GM23248 (cell line): ENCODE measurements around the gene GATM. TPM values are rescaled to one million over a fixed set of nuclear protein-coding genes. Genes with fewer than 3 reads are reported as not detected.

Experiments used
- DNase-seq: peaks from one replicate; pipeline ENCODE4 v3.0.0-alpha.2; 2015
- H2AFZ ChIP-seq: fragments of 200-600 bp; sonication (generic); 2 replicates; pipeline ENCODE4 v1.6.1; 2016; ENCODE audit warnings: antibody characterized with exemption
- H3F3A ChIP-seq: fragments of 200-600 bp; sonication (generic); 2 replicates; pipeline ENCODE4 v1.6.1; 2016; ENCODE audit warnings: mild to moderate bottlenecking, antibody characterized with exemption, mixed run types; ENCODE audit not compliant: insufficient read depth
- H3K27ac ChIP-seq: fragments of 200-600 bp; sonication (generic); 2 replicates; pipeline ENCODE4 v1.5.1; 2016; ENCODE audit warnings: mild to moderate bottlenecking
- H3K27me3 ChIP-seq: fragments of 200-600 bp; sonication (generic); replicated peaks from 2 replicates; pipeline ENCODE4 v1.6.1; 2016; ENCODE audit warnings: mild to moderate bottlenecking; ENCODE audit not compliant: insufficient read depth
- H3K36me3 ChIP-seq: fragments of 200-600 bp; sonication (generic); 2 replicates; pipeline ENCODE4 v1.6.1; 2016; ENCODE audit warnings: low read depth, mild to moderate bottlenecking
- H3K4me1 ChIP-seq: fragments of 200-600 bp; sonication (generic); 2 replicates; pipeline ENCODE4 v1.6.1; 2016; ENCODE audit warnings: mild to moderate bottlenecking; ENCODE audit not compliant: insufficient read depth
- H3K4me2 ChIP-seq: fragments of 200-600 bp; sonication (generic); one replicate; pipeline ENCODE4 v1.6.1; 2016; ENCODE audit warnings: mild to moderate bottlenecking; ENCODE audit not compliant: unreplicated experiment
- H3K4me3 ChIP-seq: fragments of 200-600 bp; sonication (generic); 2 replicates; pipeline ENCODE4 v1.5.1; 2016; ENCODE audit warnings: mild to moderate bottlenecking
- H3K79me2 ChIP-seq: fragments of 200-600 bp; sonication (generic); 2 replicates; pipeline ENCODE4 v1.6.1; 2016; ENCODE audit warnings: mild to moderate bottlenecking; ENCODE audit not compliant: insufficient read depth
- H3K9ac ChIP-seq: fragments of 200-600 bp; sonication (generic); 2 replicates; pipeline ENCODE4 v1.6.1; 2016; ENCODE audit warnings: mild to moderate bottlenecking
- H3K9me2 ChIP-seq: fragments of 200-600 bp; sonication (generic); 2 replicates; pipeline ENCODE4 v1.6.1; 2016; ENCODE audit warnings: mixed run types, mild to moderate bottlenecking, moderate library complexity; ENCODE audit not compliant: insufficient read depth
- H3K9me3 ChIP-seq: fragments of 200-600 bp; sonication (generic); one replicate; pipeline ENCODE4 v1.6.1; 2017; ENCODE audit warnings: low read depth
- H4K20me1 ChIP-seq: fragments of 200-600 bp; sonication (generic); 2 replicates; pipeline ENCODE4 v1.6.0; 2016; ENCODE audit not compliant: insufficient read depth
- EZH2 ChIP-seq: fragments of 200-600 bp; sonication (generic); IDR thresholded peaks from 2 replicates; pipeline ENCODE4 v1.6.1; 2018; ENCODE audit warnings: antibody characterized with exemption, mild to moderate bottlenecking; ENCODE audit not compliant: insufficient read depth, poor library complexity, severe bottlenecking
- EZH2phosphoT487 ChIP-seq: fragments of 200-600 bp; sonication (generic); IDR thresholded peaks from 2 replicates; pipeline ENCODE4 v1.6.1; 2018; ENCODE audit warnings: antibody characterized with exemption, moderate library complexity, mild to moderate bottlenecking, low read depth; ENCODE audit not compliant: insufficient read depth
- WGBS, 2 experiments: methylation state at CpG; one replicate each; pipeline ENCODE4 v1.1.6; 2015 to 2017; ENCODE audit warnings: low lambda C conversion rate in 2 of 2, low coverage in 1 of 2; ENCODE audit errors: missing lambda C conversion rate in 2 of 2; 5-methylcytosine and 5-hydroxymethylcytosine counted together
- in situ Hi-C: fragments of 300-500 bp; cut with MboI; formaldehyde crosslinking; loops from 2 replicates; pipeline ENCODE4 v1.15.0; 2020
- polyA plus RNA-seq: library from polyadenylated mRNA; unstranded; fragments of >200 nt; fragmentation: Nextera tagmentation; extraction: Ambion mirVana; gene quantifications from 2 replicates; pipeline ENCODE4 v1.2.1, GENCODE V29; 2016
- total RNA-seq: library from RNA; depleted of rRNA; stranded (reverse); fragments of >200 nt; shearing (Covaris generic); gene quantifications from 2 replicates; pipeline ENCODE4 v1.2.3, GENCODE V29; 2014

GATM gene
- total and polyA plus RNA-seq, 2 experiments from 2014 or later: not detected

GRCh38 chr15:45364271-45364670 lies 14.1 kb downstream of the GATM start:
- no peak for TF ChIP-seq EZH2phosphoT487
- TF ChIP-seq EZH2: no peak
- Histone ChIP-seq H3K9me2 (no peaks in the 10 kb centered on the region), H3F3A (no peaks in the 10 kb centered on the region), H3K4me2 (no peak overlapping the region), H3K36me3 (no peaks in the 10 kb centered on the region), H3K4me3 (no peak overlapping the region), H3K9ac (no peak overlapping the region), H2AFZ (no peak overlapping the region), H3K4me1 (no peaks in the 10 kb centered on the region), H3K9me3 (no peaks in the 10 kb centered on the region), H3K27ac (no peak overlapping the region), H3K27me3 (no peaks in the 10 kb centered on the region; the same call in 1 of the 2 replicates), H3K79me2 (no peaks in the 10 kb centered on the region), H4K20me1 (no peaks in the 10 kb centered on the region)
- in situ Hi-C loops: no loop called here
- DNase-seq: no peak
- WGBS, 2 experiments: 53 to 61% methylated on average over 1 of the region's 1 CpG

GRCh38 chr15:45363801-45364200 lies 14.5 kb downstream of the GATM start:
- 19 to 23% methylated on average over 3 of the region's 3 CpGs for WGBS, 2 experiments
- H4K20me1 ChIP-seq: no peaks in the 10 kb centered on the region
- H3K9me3 ChIP-seq: no peaks in the 10 kb centered on the region
- no peak overlapping the region for H3K4me3 ChIP-seq
- no peaks in the 10 kb centered on the region for H3K79me2 ChIP-seq
- TF ChIP-seq EZH2 (no peak), EZH2phosphoT487 (no peak)
- H3K4me1 ChIP-seq: no peaks in the 10 kb centered on the region
- H2AFZ ChIP-seq: no peak overlapping the region
- no peaks in the 10 kb centered on the region for H3K36me3 ChIP-seq
- no peaks in the 10 kb centered on the region for H3F3A ChIP-seq
- no peaks in the 10 kb centered on the region for H3K9me2 ChIP-seq
- no peak for DNase-seq
- H3K4me2 ChIP-seq: no peak overlapping the region
- H3K27me3 ChIP-seq: no peaks in the 10 kb centered on the region; the same call in 1 of the 2 replicates
- in situ Hi-C loops: no loop called here
- no peak overlapping the region for H3K9ac ChIP-seq
- no peak overlapping the region for H3K27ac ChIP-seq

DNA sequence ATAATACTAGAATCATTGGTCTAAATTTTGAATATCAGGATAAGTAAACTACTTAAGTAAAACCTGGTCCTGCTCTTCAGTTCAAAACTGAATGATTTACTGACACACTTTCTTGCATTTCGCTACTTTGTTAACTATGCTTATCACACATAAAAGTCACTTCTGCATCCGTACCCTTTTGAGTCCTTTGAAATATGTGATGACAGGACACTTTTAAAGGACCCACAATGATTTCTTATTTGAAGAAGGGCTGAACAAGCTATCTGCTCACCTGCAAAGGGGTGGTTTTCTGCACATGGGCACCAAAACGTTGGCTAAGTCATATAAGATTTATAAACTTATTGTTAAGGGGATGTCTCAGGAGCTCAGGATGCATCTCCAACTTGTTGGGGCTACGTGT lies 15.0 kb downstream of the GATM start:
- Histone ChIP-seq H3K4me3 (no peak overlapping the region), H3K36me3 (no peaks in the 10 kb centered on the region), H3F3A (no peaks in the 10 kb centered on the region), H3K27ac (no peak overlapping the region), H4K20me1 (no peaks in the 10 kb centered on the region), H3K79me2 (no peaks in the 10 kb centered on the region), H3K27me3 (no peaks in the 10 kb centered on the region; the same call in 1 of the 2 replicates), H3K9me3 (no peaks in the 10 kb centered on the region), H3K9me2 (no peaks in the 10 kb centered on the region), H3K9ac (no peak overlapping the region), H2AFZ (no peak overlapping the region), H3K4me2 (no peak overlapping the region), H3K4me1 (no peaks in the 10 kb centered on the region)
- no peak for DNase-seq
- TF ChIP-seq EZH2phosphoT487: no peak
- no peak for TF ChIP-seq EZH2
- 27 to 30% methylated on average over 4 of the region's 4 CpGs for WGBS, 2 experiments
- in situ Hi-C loops: no loop called here

GRCh38 chr15:45362419-45362818 lies 15.9 kb downstream of the GATM start:
- H3K9me2 ChIP-seq: no peaks in the 10 kb centered on the region
- H4K20me1 ChIP-seq: no peaks in the 10 kb centered on the region
- H3K27ac ChIP-seq: no peak overlapping the region
- no peaks in the 10 kb centered on the region for H3K79me2 ChIP-seq
- H3K4me2 ChIP-seq: no peak overlapping the region
- no peak for TF ChIP-seq EZH2
- no peak for TF ChIP-seq EZH2phosphoT487
- H3K9ac ChIP-seq: no peak overlapping the region
- no peaks in the 10 kb centered on the region; the same call in 1 of the 2 replicates for H3K27me3 ChIP-seq
- no peak overlapping the region for H3K4me3 ChIP-seq
- no peaks in the 10 kb centered on the region for H3K36me3 ChIP-seq
- DNase-seq: no peak
- H2AFZ ChIP-seq: no peak overlapping the region
- H3K4me1 ChIP-seq: no peaks in the 10 kb centered on the region
- no peaks in the 10 kb centered on the region for H3K9me3 ChIP-seq
- in situ Hi-C loops: no loop called here
- no peaks in the 10 kb centered on the region for H3F3A ChIP-seq

- no peak overlapping the region for H3K4me3 ChIP-seq
- DNase-seq: no peak
- H3K27ac ChIP-seq: no peak overlapping the region
- no peaks in the 10 kb centered on the region for H3K9me3 ChIP-seq
- H3K9me2 ChIP-seq: no peaks in the 10 kb centered on the region
- H3F3A ChIP-seq: no peaks in the 10 kb centered on the region
- H3K79me2 ChIP-seq: no peaks in the 10 kb centered on the region
- H3K9ac ChIP-seq: no peak overlapping the region
- no peak overlapping the region for H2AFZ ChIP-seq
- H3K36me3 ChIP-seq: no peaks in the 10 kb centered on the region
- H3K4me1 ChIP-seq: no peaks in the 10 kb centered on the region
- in situ Hi-C loops: no loop called here
- H4K20me1 ChIP-seq: no peaks in the 10 kb centered on the region
- WGBS, 2 experiments: 69 to 72% methylated on average over 7 of the region's 7 CpGs
- no peaks in the 10 kb centered on the region; the same call in 1 of the 2 replicates for H3K27me3 ChIP-seq
- no peak overlapping the region for H3K4me2 ChIP-seq
- TF ChIP-seq EZH2 (no peak), EZH2phosphoT487 (no peak)
These were observed 16.5 kb downstream of the GATM start for GRCh38 chr15:45361878-45362277.
